Measurements from ENCODE around the gene ANXA11. TPM values are rescaled to one million over a fixed set of nuclear protein-coding genes. Genes with fewer than 3 reads are reported as not detected.
"Not testable (repeated sequence)": the region's sequence is repeated elsewhere in the genome, so short reads cannot be mapped to it uniquely, and the experiment has no call there.

ANXA11 gene
- total RNA-seq, 1 experiment from 2014 or later = 111 TPM

- in situ Hi-C loops (cut with HindIII; ENCODE audit: low sequenced_read_pairs) = not testable (repeated sequence)
These were observed 7.3 kb upstream of the ANXA11 start for GRCh38 chr10:80212535-80213115.

GRCh38 chr10:80211786-80212185, 6.4 kb upstream of the ANXA11 start:
- DNase-seq (ENCODE audit: low spot score) = no peak
- in situ Hi-C loops (cut with HindIII; ENCODE audit: low sequenced_read_pairs) = no loop called here

More at GRCh38 chr10:80212535-80213115, 7.3 kb upstream of the ANXA11 start:
- not testable (repeated sequence) for DNase-seq (ENCODE audit: low spot score)

- no peak for DNase-seq (ENCODE audit: low spot score)
- in situ Hi-C loops (cut with HindIII; ENCODE audit: low sequenced_read_pairs) = no loop called here
These were observed 4.9 kb upstream of the ANXA11 start for GRCh38 chr10:80210259-80210658.

GRCh38 chr10:80207768-80208370, 2.5 kb upstream of the ANXA11 start:
- in situ Hi-C loops (cut with HindIII; ENCODE audit: low sequenced_read_pairs) = no loop called here
- no peak for DNase-seq (ENCODE audit: low spot score)

GRCh38 chr10:80206277-80206655, 929 bp upstream of the ANXA11 start:
- in situ Hi-C loops (cut with HindIII; ENCODE audit: low sequenced_read_pairs) = no loop called here
- no peak for DNase-seq (ENCODE audit: low spot score)

- DNase-seq (ENCODE audit: low spot score) = no peak
- in situ Hi-C loops (cut with HindIII; ENCODE audit: low sequenced_read_pairs) = no loop called here
These were observed 460 bp downstream of the ANXA11 start for GRCh38 chr10:80204677-80205476.

- in situ Hi-C loops (cut with HindIII; ENCODE audit: low sequenced_read_pairs) = no loop called here
These were observed 1.3 kb downstream of the ANXA11 start for GRCh38 chr10:80203835-80204676.

GRCh38 chr10:80202934-80203834, 2.2 kb downstream of the ANXA11 start:
- DNase-seq (ENCODE audit: low spot score) = peak; percentile 70
- in situ Hi-C loops (cut with HindIII; ENCODE audit: low sequenced_read_pairs) = no loop called here

More at GRCh38 chr10:80203835-80204676, 1.3 kb downstream of the ANXA11 start:
- DNase-seq (ENCODE audit: low spot score) = peak; percentile 50

- DNase-seq (ENCODE audit: low spot score); in situ Hi-C loops (cut with HindIII; ENCODE audit: low sequenced_read_pairs): not testable (repeated sequence)
These were observed 2.8 kb downstream of the ANXA11 start for GRCh38 chr10:80202530-80202929.

GRCh38 chr10:80201608-80202141, 3.7 kb downstream of the ANXA11 start:
- in situ Hi-C loops (cut with HindIII; ENCODE audit: low sequenced_read_pairs) = no loop called here
- no peak for DNase-seq (ENCODE audit: low spot score)

GRCh38 chr10:80200687-80201086, 4.7 kb downstream of the ANXA11 start:
- DNase-seq (ENCODE audit: low spot score) = no peak
- in situ Hi-C loops (cut with HindIII; ENCODE audit: low sequenced_read_pairs) = no loop called here

- in situ Hi-C loops (cut with HindIII; ENCODE audit: low sequenced_read_pairs) = no loop called here
- DNase-seq (ENCODE audit: low spot score) = no peak
These were observed 5.1 kb downstream of the ANXA11 start for GRCh38 chr10:80200259-80200658.

- in situ Hi-C loops (cut with HindIII; ENCODE audit: low sequenced_read_pairs) = no loop called here
- DNase-seq (ENCODE audit: low spot score) = no peak
These were observed 5.5 kb downstream of the ANXA11 start for GRCh38 chr10:80199828-80200227.

GRCh38 chr10:80197972-80198916, 7.1 kb downstream of the ANXA11 start:
- DNase-seq (ENCODE audit: low spot score) = peak; percentile 73

GRCh38 chr10:80196950-80197315, 8.4 kb downstream of the ANXA11 start:
- DNase-seq (ENCODE audit: low spot score) = no peak
- in situ Hi-C loops (cut with HindIII; ENCODE audit: low sequenced_read_pairs) = no loop called here

More at GRCh38 chr10:80197972-80198916, 7.1 kb downstream of the ANXA11 start:
- in situ Hi-C loops (cut with HindIII; ENCODE audit: low sequenced_read_pairs) = no loop called here

GRCh38 chr10:80196270-80196949, 8.9 kb downstream of the ANXA11 start:
- DNase-seq (ENCODE audit: low spot score) = peak; percentile 87
- in situ Hi-C loops (cut with HindIII; ENCODE audit: low sequenced_read_pairs) = no loop called here

Data from G401 (cell line).